HG03565 (cell line): ENCODE results near the gene PNPT1.
"Not testable (repeated sequence)": the region's sequence is repeated elsewhere in the genome, so short reads cannot be mapped to it uniquely, and the experiment has no call there.

ENCODE experiments used
- ATAC-seq: cut with Tn5 transposase; IDR thresholded peaks from one replicate; pipeline ENCODE4 v1.9.1; 2021; ENCODE audit warnings: mild to moderate bottlenecking, moderate library complexity; ENCODE audit not compliant: unreplicated experiment

The PNPT1 gene

DNA sequence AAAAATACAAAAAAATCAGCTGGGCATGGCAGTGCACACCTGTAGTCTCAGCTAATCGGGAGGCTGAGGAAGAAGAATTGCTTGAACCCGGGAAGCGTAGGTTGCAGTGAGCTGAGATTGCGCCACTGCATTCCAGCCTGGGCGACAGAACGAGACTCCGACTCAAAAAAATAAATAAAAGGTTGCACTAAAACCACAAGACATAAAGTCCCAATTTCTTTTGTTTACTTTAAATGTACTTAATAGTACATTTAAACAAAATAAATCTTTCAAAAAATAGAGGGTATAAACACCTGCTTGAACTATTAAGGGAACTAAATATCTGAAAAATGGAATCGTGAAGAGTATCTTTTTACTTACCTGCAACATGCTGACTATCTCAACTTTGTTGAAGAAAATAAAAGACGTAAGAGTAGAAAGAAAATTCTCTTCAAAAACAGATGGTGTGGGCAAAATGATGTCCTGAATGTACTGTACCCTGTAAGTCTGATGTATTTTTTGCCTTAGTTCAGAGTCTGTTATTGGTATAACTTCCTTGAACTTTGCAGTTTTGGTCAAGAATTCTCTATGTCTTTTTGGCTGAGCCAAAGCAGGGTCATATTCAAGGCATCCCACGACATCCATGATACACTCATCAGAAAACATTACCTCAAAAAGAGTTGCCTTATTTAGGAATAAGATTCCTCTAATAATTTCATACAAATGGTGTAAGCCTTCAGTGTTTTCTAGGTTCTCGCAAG lies 95.4 kb downstream of the PNPT1 start:
- no peak for ATAC-seq

GRCh38 chr2:55596795-55597194 lies 96.8 kb downstream of the PNPT1 start:
- not testable (repeated sequence) for ATAC-seq

DNA sequence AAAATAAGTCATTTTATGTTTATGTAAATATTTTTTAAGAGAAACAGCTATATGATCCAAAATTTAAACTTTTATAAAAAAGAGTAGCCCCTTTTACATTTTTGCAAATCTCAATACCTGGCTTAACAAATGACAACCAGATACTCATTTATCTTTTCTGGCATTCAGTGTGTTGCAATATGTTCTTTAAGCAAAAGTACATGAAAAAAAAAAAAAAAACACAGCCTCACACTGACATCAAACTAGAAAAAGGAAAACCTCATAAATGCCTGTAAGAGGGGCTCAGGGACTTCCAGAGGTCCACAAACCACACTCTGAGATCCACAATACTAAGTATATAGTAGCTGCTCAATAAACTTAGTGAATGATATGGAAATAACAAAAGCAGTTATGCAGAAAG lies 98.1 kb downstream of the PNPT1 start:
- no peak for ATAC-seq

GRCh38 chr2:55592130-55592529 lies 101.5 kb downstream of the PNPT1 start:
- no peak for ATAC-seq

DNA sequence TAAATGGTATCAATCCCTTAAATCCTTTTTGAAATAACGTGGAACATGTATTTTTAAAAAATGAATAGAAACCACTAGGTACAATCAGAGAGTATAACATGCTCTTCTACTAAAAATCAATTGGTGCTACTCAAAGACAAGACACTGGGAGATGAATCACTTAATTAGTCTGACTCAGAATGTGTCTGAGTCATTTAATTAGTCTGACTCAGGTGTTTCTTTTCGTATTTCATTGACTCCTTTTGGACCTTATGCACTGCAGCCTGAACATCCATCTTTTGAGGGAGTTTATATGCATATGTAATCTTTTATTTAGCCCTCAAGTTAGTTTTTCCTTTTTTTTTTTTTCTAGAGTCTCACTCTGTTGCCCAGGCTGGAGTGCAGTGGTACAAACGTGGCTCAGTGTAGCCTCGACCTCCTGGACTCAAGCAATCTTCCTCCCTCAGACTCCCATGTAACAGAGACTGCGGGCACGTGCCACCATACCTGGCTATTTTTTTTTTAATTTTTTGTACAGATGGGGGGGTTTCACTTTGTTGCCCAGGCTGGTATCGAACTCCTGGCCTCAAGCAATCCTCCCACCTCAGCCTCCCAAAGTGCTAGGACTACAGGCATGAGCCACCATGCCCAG lies 102.7 kb downstream of the PNPT1 start:
- ATAC-seq, result peak; percentile 82

DNA sequence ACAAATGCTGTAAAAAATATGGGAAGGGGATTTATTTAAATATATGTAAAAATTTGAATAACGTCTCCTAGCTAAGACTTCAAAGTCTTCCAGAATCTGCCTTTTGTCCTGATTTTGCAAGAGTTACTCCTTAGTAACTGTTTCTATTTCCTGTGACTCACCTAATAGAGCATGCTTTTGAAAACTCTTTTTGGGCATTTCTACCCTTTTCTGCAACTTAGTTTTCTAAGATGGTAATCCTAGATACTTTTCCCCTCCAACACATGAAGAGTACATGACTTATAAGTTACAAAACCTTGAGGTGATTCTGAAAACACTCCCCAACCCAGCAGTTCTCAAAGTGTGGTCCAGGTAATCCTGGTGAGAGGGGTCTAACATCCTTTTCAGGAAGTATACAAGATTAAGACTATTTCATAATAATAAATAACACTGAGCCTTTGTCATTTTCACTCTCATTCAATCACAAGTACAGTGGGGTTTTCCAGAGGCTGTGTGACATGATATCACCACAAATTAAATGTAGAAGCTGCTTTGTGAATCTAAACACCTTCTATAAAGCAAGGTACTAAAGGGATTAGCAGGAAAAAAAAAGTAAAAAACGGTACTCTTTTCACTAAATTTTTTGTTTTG lies 108.1 kb downstream of the PNPT1 start:
- ATAC-seq, result no peak
